BLaER1 (cell line): ENCODE data around the gene CDX2.
"Not testable (repeated sequence)": the region's sequence is repeated elsewhere in the genome, so short reads cannot be mapped to it uniquely, and the experiment has no call there.

Source experiments
- H3K27ac ChIP-seq: shearing (Covaris generic); formaldehyde crosslinking; 2 replicates; pipeline ENCODE4 v1.8.1; 2022
- H3K27me3 ChIP-seq: shearing (Covaris generic); formaldehyde crosslinking; 2 replicates; pipeline ENCODE4 v1.8.1; 2022
- H3K36me3 ChIP-seq: shearing (Covaris generic); formaldehyde crosslinking; 2 replicates; pipeline ENCODE4 v1.8.1; 2022
- H3K4me1 ChIP-seq: shearing (Covaris generic); formaldehyde crosslinking; 2 replicates; pipeline ENCODE4 v1.8.1; 2022
- H3K4me2 ChIP-seq: shearing (Covaris generic); formaldehyde crosslinking; 2 replicates; pipeline ENCODE4 v1.8.1; 2022
- H3K4me3 ChIP-seq: shearing (Covaris generic); formaldehyde crosslinking; 2 replicates; pipeline ENCODE4 v1.8.1; 2022
- H3K9ac ChIP-seq: shearing (Covaris generic); formaldehyde crosslinking; 2 replicates; pipeline ENCODE4 v1.8.1; 2022
- H3K9me3 ChIP-seq: shearing (Covaris generic); formaldehyde crosslinking; 2 replicates; pipeline ENCODE4 v1.8.1; 2022
- H4K20me1 ChIP-seq: shearing (Covaris generic); formaldehyde crosslinking; 2 replicates; pipeline ENCODE4 v1.8.1; 2022
- Cebpa-rat ChIP-seq: shearing (Covaris generic); IDR thresholded peaks from 2 replicates; pipeline ENCODE4 v1.8.1; 2022

The CDX2 gene

DNA sequence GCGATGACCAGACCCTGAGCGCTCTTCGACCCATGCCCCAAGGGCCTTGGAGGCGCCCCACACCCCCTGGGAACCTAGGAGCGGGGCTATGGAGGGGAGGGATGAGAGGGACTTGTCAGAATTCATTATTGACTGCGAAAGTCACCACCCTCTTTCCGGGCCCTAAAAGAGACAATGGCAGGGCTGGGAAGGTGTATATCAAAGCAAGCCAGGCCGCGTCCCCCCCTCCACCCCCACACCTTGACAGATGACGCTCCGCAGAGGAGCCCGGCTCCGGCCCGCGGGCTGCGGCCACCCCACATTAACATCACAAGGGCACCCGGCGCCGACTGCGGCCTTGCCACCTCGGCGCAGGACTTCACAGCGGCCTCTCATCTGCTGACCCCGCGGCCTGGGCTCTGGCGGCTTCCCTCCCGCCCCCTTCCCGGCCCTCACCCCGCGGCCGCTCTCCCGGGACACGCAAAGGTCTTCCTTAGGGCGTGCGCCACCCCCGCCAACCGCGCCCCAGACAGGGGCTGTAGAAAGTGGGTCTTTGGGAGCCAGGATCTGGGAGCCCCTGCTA, 2.4 kb downstream of the CDX2 start:
- TF ChIP-seq Cebpa-rat: no peak
- no peaks in the 10 kb centered on the region for H3K36me3 ChIP-seq
- no peak overlapping the region for H3K9ac ChIP-seq
- peaks cover 19% of the 10 kb centered on the region for H3K9me3 ChIP-seq
- peaks cover 100% of the 10 kb centered on the region for H3K27me3 ChIP-seq
- H3K27ac ChIP-seq: no peak overlapping the region
- no peaks in the 10 kb centered on the region; the same call in 1 of the 2 replicates for H3K4me1 ChIP-seq
- 0 out of 2 replicates have a peak overlapping the region, but pooled peaks have one; percentile 7 for H3K4me2 ChIP-seq
- H3K4me3 ChIP-seq: no peak overlapping the region
- H4K20me1 ChIP-seq: peaks cover 92% of the 10 kb centered on the region

DNA sequence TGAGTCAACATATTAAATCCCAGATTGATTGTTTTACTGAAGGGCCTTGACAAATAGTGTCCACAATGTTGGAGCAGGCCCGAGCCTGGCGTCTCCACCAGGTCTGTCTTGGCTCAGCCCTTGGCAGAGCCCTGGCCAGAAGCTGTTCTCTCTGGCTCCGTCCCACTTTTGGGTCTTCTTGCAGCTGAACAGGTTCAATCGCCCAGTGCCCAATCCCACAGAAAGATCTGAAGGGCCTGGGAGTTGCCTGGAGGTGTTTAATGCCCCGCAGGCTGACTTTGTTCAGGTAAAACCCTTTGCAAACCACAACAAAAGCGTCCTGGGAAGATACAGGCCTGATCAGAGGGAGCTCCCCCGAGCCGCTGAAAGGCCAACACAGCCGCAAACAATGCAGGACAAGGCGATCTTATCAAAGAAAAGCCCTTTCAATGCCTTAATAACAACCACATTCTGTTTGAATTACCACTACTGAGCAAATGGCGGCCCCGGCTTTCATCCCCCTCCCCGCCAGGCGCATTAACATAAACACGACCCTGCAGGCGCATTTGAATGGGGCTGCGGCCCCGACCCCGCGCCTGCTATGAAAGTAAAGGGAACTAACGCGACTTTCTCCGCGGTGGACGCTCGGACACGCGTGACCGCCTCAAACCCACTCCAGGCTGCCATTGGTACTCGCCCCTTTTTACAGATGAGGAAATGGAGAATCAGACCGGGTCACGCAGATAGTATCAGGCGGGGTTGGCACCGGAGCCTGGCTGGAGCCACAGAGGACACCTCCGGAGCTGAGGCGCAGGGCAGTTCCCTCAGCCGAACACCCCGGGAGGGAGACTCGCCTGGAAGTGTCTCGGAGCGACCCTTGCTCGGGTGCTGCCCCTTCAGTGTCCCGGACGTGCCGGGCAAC, 3.1 kb downstream of the CDX2 start:
- no peak overlapping the region for H3K27ac ChIP-seq
- H3K4me3 ChIP-seq: no peak overlapping the region
- no peaks in the 10 kb centered on the region for H3K36me3 ChIP-seq
- H3K9ac ChIP-seq: no peak overlapping the region
- H3K4me2 ChIP-seq: no peak overlapping the region
- no peaks in the 10 kb centered on the region; the same call in 1 of the 2 replicates for H3K4me1 ChIP-seq
- no peak for TF ChIP-seq Cebpa-rat
- H4K20me1 ChIP-seq: peaks cover 93% of the 10 kb centered on the region
- peaks cover 100% of the 10 kb centered on the region for H3K27me3 ChIP-seq
- H3K9me3 ChIP-seq: peaks cover 19% of the 10 kb centered on the region

DNA sequence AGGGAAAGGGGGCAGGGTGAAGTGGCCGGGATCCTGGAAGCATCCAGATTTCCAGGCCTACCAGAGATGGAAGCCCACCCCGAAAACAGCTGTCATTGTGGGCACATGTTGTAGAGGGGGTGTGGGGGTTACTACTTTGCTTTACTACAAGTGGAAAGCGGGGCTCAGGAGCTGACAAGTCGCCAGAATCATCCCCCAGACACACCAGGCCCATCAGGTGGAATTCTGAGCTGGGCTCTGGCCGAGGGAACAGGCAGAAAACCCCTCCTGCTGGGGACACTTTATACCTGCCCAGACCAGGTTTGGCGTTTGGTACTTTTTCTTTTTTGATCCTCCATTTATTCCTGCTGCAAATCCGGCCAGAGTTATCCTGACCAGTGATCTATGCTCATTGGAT, 3.8 kb downstream of the CDX2 start:
- H3K4me3 ChIP-seq: no peak overlapping the region
- H3K27me3 ChIP-seq: peaks cover 100% of the 10 kb centered on the region
- no peak overlapping the region for H3K9ac ChIP-seq
- H3K4me2 ChIP-seq: no peak overlapping the region
- TF ChIP-seq Cebpa-rat: no peak
- no peaks in the 10 kb centered on the region for H3K36me3 ChIP-seq
- H3K4me1 ChIP-seq: no peaks in the 10 kb centered on the region; the same call in 1 of the 2 replicates
- H3K9me3 ChIP-seq: peaks cover 16% of the 10 kb centered on the region
- H3K27ac ChIP-seq: no peak overlapping the region
- H4K20me1 ChIP-seq: peaks cover 93% of the 10 kb centered on the region

DNA sequence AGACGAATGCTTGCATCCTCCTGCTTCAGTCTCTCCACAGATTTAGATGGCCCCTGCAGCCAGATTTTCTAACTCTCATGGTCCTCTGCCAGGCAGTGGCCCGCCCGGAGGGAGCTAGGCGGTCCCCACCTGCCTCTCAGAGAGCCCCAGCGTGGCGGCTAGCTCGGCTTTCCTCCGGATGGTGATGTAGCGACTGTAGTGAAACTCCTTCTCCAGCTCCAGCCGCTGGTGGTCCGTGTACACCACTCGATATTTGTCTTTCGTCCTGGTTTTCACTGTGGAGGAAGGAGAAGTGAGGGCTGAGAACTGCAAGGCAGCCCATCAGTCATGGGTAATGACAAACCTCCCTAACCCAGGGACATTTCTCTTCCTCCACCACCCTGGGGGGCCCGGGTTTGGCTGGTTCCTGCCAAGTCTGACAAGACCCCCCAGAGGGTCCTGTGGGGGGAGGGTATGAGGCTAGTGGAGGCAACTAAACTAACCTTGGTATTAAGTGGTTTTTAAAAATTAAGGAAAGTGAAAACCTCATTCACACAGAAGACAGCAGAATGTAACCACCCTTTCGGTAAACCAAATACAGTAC, 4.3 kb downstream of the CDX2 start:
- peaks cover 100% of the 10 kb centered on the region for H3K27me3 ChIP-seq
- peaks cover 94% of the 10 kb centered on the region for H4K20me1 ChIP-seq

DNA sequence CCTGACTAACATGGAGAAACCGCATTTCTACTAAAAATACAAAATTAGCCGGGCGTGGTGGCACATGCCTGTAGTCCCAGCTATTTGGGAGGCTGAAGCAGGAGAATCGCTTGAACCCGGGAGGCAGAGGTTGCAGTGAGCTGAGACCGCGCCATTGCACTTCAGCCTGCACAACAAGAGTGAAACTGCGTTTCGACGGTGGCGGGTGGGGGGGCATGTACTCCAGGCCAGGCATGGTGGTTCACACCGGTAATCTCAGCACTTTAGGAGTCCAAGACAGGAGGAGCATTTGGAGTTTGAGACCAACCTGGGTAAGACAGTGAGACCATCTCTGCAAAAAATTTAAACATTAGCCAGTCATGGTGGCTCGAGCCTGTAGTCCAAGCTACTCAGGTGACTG, 4.9 kb downstream of the CDX2 start:
- not testable (repeated sequence) for H3K27ac ChIP-seq, H3K4me2 ChIP-seq, H3K9me3 ChIP-seq, H3K36me3 ChIP-seq, H3K4me1 ChIP-seq, H3K4me3 ChIP-seq, H3K9ac ChIP-seq
- peaks cover 100% of the 10 kb centered on the region for H3K27me3 ChIP-seq
- H4K20me1 ChIP-seq: peaks cover 95% of the 10 kb centered on the region

More for the DNA sequence above, 4.3 kb downstream of the CDX2 start:
- no peaks in the 10 kb centered on the region for H3K36me3 ChIP-seq
- no peak for TF ChIP-seq Cebpa-rat
- peaks cover 13% of the 10 kb centered on the region for H3K9me3 ChIP-seq
- no peaks in the 10 kb centered on the region; the same call in 1 of the 2 replicates for H3K4me1 ChIP-seq
- H3K9ac ChIP-seq: no peak overlapping the region
- H3K27ac ChIP-seq: no peak overlapping the region
- no peak overlapping the region for H3K4me2 ChIP-seq
- H3K4me3 ChIP-seq: no peak overlapping the region

DNA sequence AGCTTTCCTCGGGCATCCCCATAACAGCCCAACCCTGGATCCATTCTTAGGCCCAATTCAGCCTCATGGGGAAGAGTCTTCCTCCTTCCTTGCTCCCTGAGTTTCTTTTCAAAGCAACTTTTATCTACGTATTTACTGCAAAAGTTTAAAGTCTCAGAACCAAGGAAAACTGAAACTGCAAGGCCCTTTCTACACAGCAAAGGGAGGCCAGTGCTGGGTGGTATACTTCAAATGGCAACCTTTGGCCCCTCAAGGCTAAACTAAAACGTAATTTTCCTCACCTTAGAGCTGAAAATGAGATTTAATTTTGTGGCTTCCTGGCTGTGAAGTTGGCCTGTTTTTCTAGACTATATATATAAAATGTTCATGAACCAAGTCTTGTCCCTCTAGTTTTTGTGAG, 5.6 kb downstream of the CDX2 start:
- no peaks in the 10 kb centered on the region for H3K36me3 ChIP-seq
- peaks cover 3% of the 10 kb centered on the region for H3K9me3 ChIP-seq
- no peak overlapping the region for H3K9ac ChIP-seq
- H3K27ac ChIP-seq: no peak overlapping the region
- H4K20me1 ChIP-seq: peaks cover 94% of the 10 kb centered on the region
- H3K27me3 ChIP-seq: peaks cover 100% of the 10 kb centered on the region
- H3K4me1 ChIP-seq: no peaks in the 10 kb centered on the region; the same call in 1 of the 2 replicates
- no peak overlapping the region for H3K4me3 ChIP-seq
- H3K4me2 ChIP-seq: no peak overlapping the region
- TF ChIP-seq Cebpa-rat: no peak

DNA sequence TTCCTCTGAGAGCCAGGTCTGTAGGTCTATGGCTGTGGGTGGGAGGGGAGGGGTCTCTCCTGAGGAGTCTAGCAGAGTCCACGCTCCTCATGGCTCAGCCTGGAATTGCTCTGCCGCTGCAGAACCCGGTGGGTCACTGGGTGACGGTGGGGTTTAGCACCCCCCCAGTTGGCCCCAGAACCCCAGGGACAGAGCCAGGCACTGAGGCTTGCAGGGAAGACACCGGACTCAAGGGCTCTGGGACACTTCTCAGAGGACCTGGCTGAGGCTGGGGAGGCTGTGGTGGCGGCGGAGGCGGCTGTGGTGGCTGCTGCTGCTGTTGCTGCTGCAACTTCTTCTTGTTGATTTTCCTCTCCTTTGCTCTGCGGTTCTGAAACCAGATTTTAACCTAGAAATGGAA, 6.1 kb downstream of the CDX2 start:
- H3K4me2 ChIP-seq: no peak overlapping the region
- no peaks in the 10 kb centered on the region for H3K9me3 ChIP-seq
- H3K36me3 ChIP-seq: no peaks in the 10 kb centered on the region
- H3K9ac ChIP-seq: no peak overlapping the region
- no peak for TF ChIP-seq Cebpa-rat
- no peak overlapping the region for H3K27ac ChIP-seq
- no peaks in the 10 kb centered on the region; the same call in 1 of the 2 replicates for H3K4me1 ChIP-seq
- peaks cover 100% of the 10 kb centered on the region for H3K27me3 ChIP-seq
- H3K4me3 ChIP-seq: no peak overlapping the region
- peaks cover 89% of the 10 kb centered on the region for H4K20me1 ChIP-seq

DNA sequence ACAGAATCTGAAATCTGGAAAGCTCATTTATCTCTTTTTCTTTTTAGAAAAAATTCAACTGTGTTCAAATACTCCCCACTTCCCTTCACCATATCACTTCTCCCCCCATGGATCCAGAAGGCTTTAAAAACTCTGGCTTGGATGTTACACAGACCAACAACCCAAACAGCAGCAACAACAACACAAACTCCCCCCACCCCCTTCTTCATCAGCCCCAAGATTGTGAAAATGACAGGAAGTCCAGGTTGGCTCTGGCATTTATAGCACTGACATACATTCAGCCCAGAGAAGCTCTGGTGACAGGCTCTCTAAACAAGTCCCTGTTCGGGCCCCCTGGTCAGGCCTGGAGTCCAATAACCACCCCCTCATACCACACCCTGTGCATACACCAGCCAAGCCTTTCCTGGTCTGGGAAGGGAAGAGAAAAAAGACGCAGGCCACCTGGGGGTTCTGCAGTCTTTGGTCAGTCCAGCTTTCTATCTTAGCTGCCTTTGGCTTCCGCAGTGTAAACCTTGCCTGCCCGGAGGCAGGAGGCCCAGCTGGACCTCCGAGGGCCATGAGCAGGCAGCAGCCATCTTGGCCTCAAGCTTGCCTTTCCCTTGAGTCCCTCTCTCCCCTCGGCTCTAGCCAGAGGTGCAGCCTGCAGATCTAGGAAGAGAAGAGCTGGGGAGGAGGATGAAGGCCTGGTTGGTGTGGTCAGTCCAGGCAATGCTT, 6.8 kb downstream of the CDX2 start:
- H3K9ac ChIP-seq: no peak overlapping the region
- H3K4me2 ChIP-seq: no peak overlapping the region
- no peak for TF ChIP-seq Cebpa-rat
- no peak overlapping the region for H3K27ac ChIP-seq
- H3K9me3 ChIP-seq: no peaks in the 10 kb centered on the region
- H4K20me1 ChIP-seq: peaks cover 82% of the 10 kb centered on the region
- H3K36me3 ChIP-seq: no peaks in the 10 kb centered on the region
- H3K4me1 ChIP-seq: no peaks in the 10 kb centered on the region; the same call in 1 of the 2 replicates
- peaks cover 100% of the 10 kb centered on the region for H3K27me3 ChIP-seq
- no peak overlapping the region for H3K4me3 ChIP-seq

DNA sequence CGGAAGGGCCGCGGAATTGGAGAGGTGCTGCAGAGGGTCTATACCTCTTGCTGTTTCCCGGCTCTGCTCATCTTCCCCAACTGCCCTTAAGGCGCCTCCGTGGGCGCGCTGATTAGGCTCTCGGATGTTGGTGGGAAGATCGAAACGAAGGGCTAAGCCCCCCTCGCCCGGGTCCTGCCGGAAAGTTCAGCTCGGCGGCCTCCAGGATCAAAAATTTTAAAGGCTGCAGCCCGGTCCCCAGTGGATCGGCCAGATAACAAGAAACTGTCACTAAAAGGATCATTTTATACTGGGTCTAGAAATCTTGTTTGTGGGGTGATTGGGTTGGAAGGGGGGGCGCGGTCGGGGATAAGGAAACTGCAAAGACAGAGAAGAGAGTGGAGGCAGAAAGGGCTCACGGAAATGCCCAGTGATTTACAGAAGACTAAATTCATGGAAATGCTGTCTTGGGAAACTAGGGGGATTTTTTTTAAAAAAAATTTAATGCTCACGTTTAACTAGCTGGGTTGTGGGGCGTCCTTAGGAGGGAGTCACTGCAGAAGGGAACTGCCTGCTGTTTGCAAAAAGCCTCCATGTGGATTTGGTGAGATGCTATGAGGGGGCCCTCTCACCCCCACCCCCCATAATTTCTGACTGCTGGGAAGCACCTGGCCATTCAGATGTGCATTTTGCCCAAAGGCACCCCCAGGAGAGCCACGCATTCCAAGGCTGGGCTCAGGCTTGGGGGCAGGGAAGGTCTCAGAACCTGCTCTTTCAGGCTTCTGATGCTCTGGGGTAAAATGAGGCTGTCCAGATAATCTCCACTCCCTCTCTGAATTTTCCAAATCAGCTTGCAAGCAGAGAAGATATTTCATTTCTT, 7.7 kb downstream of the CDX2 start:
- Histone ChIP-seq H4K20me1 (peaks cover 73% of the 10 kb centered on the region), H3K27ac (no peak overlapping the region), H3K9ac (no peak overlapping the region), H3K4me2 (peak overlapping the region; percentile 9; the same call in 1 of the 2 replicates), H3K36me3 (no peaks in the 10 kb centered on the region), H3K4me3 (peak overlapping the region; percentile 35), H3K27me3 (peaks cover 100% of the 10 kb centered on the region), H3K4me1 (no peaks in the 10 kb centered on the region), H3K9me3 (no peaks in the 10 kb centered on the region)
- TF ChIP-seq Cebpa-rat: no peak
